SW 1271 (cell line): ENCODE measurements around the gene PLCD4.

Experiments
- DNase-seq, 2 experiments: peaks; one replicate each; lab custom pipeline; 2025; lab: John Stamatoyannopoulos, UW

PLCD4 gene

DNA sequence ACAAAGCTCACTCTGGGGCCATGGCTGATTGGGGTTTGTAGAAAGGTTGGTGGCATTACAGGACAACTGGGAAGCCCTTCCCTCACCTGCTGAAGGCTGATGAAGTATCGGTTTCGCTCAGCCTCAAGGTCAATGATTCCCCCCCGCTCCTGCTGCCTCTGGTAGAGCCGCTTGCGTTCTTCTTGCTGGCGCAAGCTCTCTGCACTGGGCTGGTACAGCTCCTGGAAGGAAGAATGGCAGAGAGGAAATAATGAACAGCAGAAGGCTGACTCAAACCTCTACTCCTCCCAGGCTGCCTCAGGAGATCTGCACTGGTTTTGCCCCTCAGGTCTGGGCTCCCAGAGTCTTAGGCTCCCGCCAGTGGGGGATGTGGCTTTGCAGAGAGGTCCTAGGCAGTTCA, 57.0 kb downstream of the PLCD4 start:
- DNase-seq = no peak

DNA sequence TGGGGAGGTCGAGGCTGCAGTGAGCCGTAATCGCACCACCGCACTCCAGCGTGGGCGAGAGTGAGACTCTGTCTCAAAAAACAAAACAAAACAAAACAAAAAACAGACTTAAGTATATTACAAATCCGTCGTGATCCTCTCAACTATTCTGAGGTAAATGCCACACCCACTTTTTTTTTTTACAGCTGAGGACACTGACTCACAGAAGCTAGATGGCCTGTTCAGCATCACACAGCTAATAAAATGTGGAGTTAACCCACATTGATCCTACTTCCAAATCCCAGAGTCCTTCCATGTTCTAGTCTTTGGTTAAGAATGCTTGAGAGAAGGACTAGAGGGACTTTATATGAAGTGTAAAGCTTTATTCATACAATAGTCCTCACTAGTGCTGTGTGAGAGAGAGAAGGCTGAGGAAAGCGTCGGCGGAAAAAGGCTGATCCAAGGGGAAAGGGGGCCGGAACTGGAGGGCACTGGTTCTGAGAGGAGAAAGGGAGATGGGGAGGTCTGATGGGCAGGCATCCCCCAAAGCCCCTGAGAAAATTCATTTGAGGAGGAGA, 63.5 kb downstream of the PLCD4 start:
- DNase-seq = peak in 1 of 2 experiments; percentile 60

DNA sequence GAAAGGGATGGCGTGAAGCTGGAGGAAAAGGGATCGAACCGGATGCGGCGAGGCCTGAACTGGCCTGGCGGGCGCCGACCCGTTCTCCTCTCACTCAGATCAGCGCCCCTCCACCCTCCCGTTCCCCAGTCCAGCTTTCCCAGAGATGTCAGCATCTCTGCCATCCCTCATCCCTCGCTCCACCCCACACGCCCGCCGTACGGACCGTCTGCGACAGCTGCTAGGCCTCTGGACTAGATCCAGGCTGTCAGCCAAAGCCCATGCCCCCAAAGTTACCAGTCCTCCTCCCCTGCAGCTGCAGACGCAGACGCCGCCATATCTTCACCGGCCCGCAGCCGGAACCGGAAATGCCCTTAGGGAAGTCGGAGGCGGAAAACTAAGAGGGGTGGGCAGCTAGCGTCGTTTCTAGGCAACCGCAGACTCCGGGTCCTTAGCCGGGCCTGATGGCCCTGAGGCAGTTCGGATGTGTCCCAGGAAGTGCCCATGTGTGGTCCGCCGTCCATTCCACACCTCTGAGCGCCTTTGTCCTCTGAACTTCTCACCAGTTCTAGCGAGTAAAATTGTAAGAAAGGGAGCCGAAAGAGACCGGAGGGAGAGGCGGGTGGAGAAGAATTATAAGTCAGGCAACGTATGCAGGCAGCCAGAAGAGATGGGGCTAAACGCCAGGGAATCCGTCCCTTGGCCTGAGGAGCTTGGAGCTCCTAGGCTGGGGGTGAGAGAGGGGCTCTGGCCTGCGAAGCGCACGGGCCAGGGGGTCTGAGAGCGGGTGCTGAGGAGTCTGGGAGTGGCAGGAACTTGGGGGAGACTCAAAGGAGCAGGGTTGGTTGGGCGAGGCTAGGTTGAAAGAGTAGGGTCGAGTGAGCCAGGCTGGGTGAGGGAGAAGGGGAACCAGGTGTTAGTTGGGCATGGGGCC, 64.2 kb downstream of the PLCD4 start, which contains the start of the genes RNF25 and STK36:
Gene RNF25 (minus strand): TSS at position 349 of the 913 bp plus-strand sequence. CDS start 32 bp downstream, at position 317.
Gene STK36 (plus strand): TSS at position 433 of the 913 bp plus-strand sequence. CDS start 744 bp downstream, outside the sequence.
- peak; percentile 78 to 95 for DNase-seq

DNA sequence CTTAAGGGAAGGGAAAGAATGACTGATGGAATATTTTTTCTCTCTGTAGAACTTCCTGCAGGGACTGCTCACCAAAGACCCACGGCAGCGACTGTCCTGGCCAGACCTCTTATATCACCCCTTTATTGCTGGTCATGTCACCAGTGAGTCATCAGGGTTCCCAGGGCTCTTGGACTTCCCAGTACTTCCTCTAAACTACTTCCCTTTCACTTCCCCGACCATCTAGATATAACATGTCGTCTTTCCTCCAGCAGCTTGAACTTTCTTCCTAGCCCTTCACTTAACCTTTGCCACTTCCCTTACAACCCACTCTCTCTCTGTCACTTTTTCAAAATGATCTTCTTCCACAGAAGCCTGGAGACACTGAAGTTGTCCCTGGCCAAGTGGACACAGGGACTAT, 71.4 kb downstream of the PLCD4 start:
- DNase-seq = no peak

DNA sequence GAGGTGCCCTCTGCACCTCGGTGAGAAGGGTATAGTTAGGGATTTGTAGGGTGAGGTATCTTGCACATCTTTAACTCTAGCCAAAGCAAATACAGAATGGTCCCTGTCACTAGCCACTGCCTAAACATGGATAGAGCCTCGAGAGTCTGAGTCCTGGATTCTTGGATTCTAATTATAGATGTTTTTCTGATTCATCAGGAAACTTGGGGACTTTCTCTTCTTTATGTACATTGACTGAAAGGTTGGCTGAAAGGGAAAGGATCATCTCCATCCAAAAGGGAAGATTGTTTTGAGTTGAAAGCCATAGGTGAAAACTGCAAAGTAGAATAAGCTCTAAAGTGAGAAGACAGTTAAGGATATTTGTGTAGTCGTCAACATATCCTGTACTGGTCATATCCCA, 72.4 kb downstream of the PLCD4 start:
- DNase-seq = no peak
